Left lobe of liver (tissue), 2 donors: ENCODE results near the gene KDM6A. TPM values are rescaled to one million over a fixed set of nuclear protein-coding genes. Genes with fewer than 3 reads are reported as not detected.
"Not testable (repeated sequence)": the region's sequence is repeated elsewhere in the genome, so short reads cannot be mapped to it uniquely, and the experiment has no call there.

Experiments
- ATAC-seq: fragments of 200-7000 bp; cut with Tn5 transposase; one replicate; pipeline ENCODE4 v1.9.1; 2020; ENCODE audit warnings: mild to moderate bottlenecking, moderate library complexity
- DNase-seq: peaks from one replicate; pipeline ENCODE4 v3.0.0-alpha.2; 2020; ENCODE audit warnings: low spot score
- total RNA-seq: library from RNA; stranded (reverse); gene quantifications from one replicate; pipeline ENCODE4 v1.2.1, GENCODE V29; 2021
- donor health status: DM: no; HTN: no; CAD: no; lungs with moderate emphysema.
- donor health status: DM: no; HTN: yes; CAD: no.

The KDM6A gene
- 8.4 TPM for total RNA-seq

GRCh38 chrX:44872821-44873414, at the start of gene KDM6A:
TSS of gene KDM6A (plus strand) at chrX:44873188. CDS start at chrX:44873552, 364 bp downstream.
- ATAC-seq (peak; percentile 83), DNase-seq (peak; percentile 97)

- ATAC-seq, DNase-seq: not testable (repeated sequence)
Observed at GRCh38 chrX:44823193-44823592, 49.8 kb upstream of the KDM6A start.

GRCh38 chrX:44828008-44828605, 44.9 kb upstream of the KDM6A start:
- ATAC-seq: no peak
- DNase-seq: no peak

- no peak for ATAC-seq
- no peak for DNase-seq
Observed at GRCh38 chrX:44829832-44830231, 43.2 kb upstream of the KDM6A start.

GRCh38 chrX:44842550-44843317, 30.3 kb upstream of the KDM6A start:
- DNase-seq (no peak), ATAC-seq (no peak)

DNA sequence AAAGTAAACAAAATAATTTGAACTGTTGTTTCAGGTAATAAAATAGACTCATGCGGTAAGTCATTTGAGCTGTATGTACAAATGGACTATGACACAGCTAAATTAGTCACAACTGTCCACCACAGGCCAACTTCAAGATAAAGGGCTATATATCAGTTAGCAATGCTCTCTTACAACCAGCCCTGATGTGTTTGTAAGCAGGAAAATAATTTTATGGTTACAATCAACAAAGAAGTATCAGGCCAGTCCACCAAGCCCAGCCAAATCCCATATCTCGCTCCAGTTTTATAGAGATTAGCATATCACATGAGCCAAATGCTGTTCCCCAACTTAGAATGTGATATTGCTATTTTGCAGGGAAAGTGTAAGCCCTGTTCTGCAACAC, 29.7 kb upstream of the KDM6A start:
- ATAC-seq: no peak
- no peak for DNase-seq

DNA sequence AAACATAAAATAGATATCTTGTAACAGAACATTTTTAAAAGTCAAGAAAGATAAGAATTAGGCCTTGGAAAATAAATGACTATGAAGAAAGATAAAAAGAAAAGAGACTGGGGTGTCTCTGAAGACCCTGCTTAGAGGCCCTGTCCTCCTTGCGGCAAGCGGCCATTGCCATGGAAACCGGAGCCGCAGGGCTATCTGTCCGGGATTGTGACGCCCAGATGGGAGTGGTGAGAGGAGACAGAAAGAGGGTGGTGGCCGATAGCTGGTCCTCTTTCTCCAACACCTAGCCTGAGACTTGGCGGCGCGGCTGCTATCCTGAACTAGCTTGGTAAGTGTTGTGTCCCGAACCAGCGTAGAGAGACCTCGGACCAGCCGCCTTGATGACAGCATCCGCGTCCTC, 29.2 kb upstream of the KDM6A start, which contains the start of gene DUSP21:
Gene DUSP21, plus strand, starts transcription at position 269 of the 400 bp plus-strand sequence. Its CDS starts 112 bp downstream, at position 381.
- DNase-seq (no peak), ATAC-seq (no peak)

DNA sequence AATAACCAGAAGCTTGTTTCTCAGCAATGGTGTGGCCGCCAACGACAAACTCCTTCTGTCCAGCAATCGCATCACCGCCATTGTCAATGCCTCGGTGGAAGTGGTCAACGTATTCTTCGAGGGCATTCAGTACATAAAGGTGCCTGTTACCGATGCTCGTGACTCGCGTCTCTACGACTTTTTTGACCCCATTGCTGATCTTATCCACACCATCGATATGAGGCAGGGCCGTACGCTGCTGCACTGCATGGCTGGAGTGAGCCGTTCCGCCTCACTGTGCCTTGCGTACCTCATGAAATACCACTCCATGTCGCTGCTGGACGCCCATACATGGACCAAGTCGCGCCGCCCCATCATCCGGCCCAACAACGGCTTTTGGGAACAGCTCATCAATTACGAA, 28.8 kb upstream of the KDM6A start:
- no peak for ATAC-seq
- no peak for DNase-seq

DNA sequence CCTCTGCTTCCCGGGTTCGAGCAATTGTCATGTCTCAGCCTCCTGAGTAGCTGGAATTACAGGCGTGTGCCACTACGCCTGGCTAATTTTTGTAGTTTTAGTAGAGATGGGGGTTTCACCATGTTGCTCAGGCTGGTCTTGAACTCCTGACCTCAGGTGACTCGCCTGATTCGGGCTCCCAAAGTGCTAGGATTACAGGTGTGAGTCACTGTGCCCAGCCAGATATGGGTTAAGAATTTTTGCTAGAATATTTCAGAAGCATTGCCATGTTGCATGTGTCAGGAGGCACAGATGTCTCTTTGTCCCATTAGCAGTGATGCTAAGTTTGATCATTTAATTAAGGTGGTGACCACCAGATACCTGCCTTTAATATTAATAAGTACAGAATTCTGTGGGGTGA, 22.1 kb upstream of the KDM6A start:
- DNase-seq, ATAC-seq: not testable (repeated sequence)

DNA sequence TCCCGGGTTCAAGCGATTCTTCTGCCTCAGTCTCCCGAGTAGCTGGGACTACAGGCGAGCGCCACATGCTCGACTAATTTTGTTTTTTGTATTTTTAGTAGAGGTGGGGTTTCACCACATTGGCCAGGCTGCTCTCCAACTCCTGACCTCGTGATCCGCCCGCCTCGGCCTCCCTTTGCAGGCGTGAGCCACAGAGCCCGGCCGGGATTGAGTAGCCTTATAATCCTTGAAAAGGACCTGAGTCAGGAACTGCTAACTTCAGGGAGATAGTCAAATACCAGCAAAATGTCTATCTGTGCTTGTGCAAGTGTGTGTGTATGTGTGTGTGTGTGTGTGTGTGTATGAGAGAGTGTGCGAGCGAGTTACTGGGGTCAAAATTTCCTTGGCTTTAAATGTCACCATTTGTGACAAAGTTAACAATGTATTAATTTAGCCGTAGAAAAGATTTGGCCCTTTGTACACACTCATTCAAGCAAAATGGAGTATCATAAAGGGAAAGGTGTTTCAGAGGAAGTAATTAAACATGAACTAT, 1.8 kb upstream of the KDM6A start:
- no peak for DNase-seq
- ATAC-seq: no peak

DNA sequence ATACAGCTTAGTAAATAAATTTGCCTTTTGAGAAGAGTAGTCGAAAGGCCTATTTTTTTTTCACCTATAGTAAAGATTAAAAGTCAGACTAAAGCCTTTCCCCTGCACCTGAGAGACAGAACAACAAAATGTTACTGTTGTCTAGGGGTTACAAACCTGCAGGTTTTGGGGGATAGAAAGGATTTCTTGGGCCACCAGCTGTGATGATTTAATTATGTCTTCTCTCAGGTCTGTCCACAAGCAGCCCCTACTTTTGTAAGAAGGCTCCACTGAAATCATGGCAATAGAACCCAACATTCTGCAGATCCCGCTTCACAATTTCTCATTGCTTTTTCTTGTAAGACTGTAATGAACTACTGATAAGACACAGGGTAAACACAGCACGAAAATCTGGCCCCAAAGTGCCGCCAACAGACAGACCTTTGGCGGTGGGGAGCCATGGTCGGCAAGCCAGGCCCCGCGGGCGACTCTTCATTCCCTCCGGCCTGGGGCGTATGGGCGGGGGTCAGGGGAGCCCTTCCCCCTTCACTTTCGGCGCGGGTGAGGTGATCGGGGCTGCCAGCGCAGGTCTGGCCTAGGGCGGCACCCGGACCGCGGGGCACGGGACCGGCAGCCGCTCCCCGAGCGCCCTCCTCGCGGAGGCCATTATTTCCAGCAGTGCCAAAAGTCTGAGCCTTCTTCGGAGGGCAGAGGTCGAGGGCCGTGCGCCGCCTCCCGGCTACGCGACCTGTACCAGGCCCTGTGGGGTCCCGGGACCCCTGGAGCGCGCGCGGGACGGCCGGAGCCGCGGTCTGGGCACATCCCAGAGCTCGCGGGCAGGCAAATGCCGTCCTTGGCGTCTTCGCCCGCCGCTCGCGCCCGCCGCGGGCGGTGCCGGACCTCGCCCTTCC, 812 bp upstream of the KDM6A start:
- no peak for DNase-seq
- peak; percentile 58 for ATAC-seq

- ATAC-seq (peak; percentile 32), DNase-seq (peak; percentile 52)
Observed at GRCh38 chrX:44873415-44874276, 658 bp downstream of the KDM6A start.

DNA sequence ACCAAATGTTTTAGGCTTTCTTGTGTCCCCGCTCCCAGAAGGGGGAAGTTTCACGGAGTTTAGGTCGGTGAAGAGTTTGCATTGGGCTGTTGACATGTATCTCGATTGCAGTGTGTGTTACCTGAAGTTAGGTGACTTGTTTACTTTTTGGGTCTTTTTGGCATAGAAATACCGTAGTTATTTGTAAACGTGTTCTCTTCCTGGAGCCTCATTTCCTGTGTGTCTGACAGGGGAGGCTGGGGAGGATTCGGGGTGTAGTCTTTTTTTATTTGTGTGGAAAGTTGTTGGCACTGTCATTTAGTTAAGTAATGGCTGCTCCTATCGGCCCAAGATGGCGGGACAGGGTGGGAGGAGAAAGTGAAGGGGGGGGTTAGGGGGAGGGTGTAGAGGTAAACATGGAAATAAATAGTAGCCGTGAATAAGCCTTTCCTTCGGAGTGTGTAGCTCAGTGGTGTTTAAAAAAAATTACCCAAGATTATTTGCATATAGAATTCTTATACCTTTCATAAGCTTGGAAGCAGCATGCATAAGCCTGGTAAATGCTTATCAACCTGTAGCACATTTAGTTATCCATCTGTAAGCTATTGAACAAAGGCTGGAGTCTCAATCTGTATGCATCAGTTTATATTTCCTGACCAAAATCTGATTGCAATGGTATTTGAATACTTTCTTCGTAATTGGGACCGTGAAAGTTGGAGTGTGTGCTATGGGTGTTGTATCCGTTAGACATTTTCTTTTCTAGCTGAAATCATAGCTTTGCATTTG, 1.6 kb downstream of the KDM6A start:
- ATAC-seq: no peak
- no peak for DNase-seq

DNA sequence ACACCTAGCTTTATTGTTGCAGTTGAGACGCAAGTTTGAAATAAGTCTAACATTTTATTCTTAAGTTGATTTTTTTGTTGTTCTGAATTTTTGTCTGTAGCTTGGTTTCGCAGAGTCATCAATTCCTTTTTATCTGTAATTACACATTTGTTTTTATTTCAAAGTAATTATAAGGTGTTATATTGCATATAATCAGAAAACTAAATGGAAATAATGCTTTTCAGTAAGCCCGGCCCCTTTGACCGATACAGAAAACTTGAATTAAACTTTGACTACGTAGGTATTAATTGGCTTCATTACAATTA, 2.1 kb downstream of the KDM6A start:
- DNase-seq: no peak
- no peak for ATAC-seq

DNA sequence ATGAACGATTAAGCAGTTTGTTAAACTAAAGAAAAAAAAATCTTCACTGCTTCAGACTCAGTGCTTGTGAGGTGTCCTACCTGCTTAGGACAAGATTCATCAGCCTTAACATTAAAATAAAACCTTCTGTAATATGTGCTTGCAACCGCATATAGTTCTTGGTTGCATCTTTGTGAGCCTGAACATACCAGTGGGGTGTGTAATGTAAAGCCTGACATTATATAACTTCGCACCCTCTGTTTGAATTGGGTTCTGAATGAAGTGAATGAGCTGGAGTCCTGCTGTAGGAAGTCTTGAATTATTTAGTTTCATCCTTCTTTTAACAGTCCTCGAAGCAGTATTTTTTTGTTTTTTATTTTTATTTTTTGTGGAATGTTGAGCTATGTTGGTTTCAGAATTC, 3.1 kb downstream of the KDM6A start:
- ATAC-seq (no peak), DNase-seq (no peak)

DNA sequence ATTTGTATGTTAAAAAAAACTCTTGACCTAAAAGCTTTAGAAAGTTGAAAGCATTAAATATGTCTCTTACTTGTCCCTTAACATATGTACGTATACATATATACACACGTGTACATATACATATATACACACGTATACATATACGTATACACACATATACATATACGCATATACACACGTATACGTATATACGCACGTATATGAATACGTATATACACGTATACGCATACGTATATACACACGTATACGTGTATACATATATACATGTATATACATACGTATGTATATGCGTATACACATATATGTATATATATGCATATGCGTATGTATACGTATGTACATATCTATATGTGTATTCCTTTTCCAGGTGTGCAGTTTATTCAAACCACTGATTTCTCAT, 3.8 kb downstream of the KDM6A start:
- DNase-seq (no peak), ATAC-seq (no peak)

- no peak for DNase-seq
- peak; percentile 43 for ATAC-seq
Observed at GRCh38 chrX:44878780-44879179, 5.8 kb downstream of the KDM6A start.

DNA sequence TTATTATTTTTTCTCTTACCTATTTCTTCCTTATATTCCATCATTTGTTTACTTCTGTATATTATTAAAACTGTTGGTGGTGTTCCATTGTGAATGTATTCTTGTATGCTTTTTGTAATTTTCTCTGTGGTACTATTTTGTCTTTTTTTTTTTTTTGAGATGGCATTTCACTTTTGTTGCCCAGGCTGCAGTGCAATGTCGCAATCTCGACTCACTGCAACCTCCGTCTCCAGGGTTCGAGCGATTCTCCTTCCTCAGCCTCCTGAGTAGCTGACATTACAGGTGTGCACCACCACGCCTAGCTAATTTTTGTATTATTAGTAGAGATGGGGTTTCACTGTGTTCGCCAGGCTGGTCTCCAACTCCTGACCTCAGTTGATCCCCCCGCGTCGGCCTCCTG, 8.6 kb downstream of the KDM6A start:
- DNase-seq (no peak), ATAC-seq (no peak)

GRCh38 chrX:44882635-44883034, 9.6 kb downstream of the KDM6A start:
- DNase-seq: no peak
- ATAC-seq: peak; percentile 37
